Measurements from ENCODE around the gene CNTNAP2. TPM values are rescaled to one million over a fixed set of nuclear protein-coding genes. Genes with fewer than 3 reads are reported as not detected.

The CNTNAP2 gene
- total RNA-seq, 1 experiment from 2014 or later: 64.5 TPM

GRCh38 chr7:147428075-147428474, 1311.5 kb downstream of the CNTNAP2 start:
- H3K4me3 Mint-ChIP-seq: no peak overlapping the region
- H3K27me3 Mint-ChIP-seq (ENCODE audit: low read depth): peaks cover 50% of the 10 kb centered on the region
- DNase-seq: no peak
- Histone ChIP-seq H3K79me1 (ENCODE audit: insufficient read depth, low read depth, low read length, poor library complexity, severe bottlenecking) (no peaks in the 10 kb centered on the region), H3K56ac (ENCODE audit: insufficient read length, low read depth, low read length) (no peak overlapping the region), H4K91ac (ENCODE audit: insufficient read length, low read depth, low read length) (no peak overlapping the region), H2BK5ac (ENCODE audit: insufficient read length, low read length) (no peak overlapping the region), H2BK120ac (ENCODE audit: low read depth, low read length, poor library complexity, severe bottlenecking) (no peak overlapping the region), H3K27me3 (ENCODE audit: insufficient read depth, low read length) (peaks cover 5% of the 10 kb centered on the region; the same call in 1 of the 2 replicates), H2BK15ac (ENCODE audit: low read depth, low read length) (no peak overlapping the region), H3K18ac (ENCODE audit: insufficient read length, low read depth, low read length) (no peak overlapping the region), H3K9me3 (ENCODE audit: control insufficient read depth, low read depth, low read length) (no peaks in the 10 kb centered on the region), H3K23me2 (ENCODE audit: insufficient read length, low read depth, low read length, poor library complexity, severe bottlenecking) (no peaks in the 10 kb centered on the region), H2AK5ac (ENCODE audit: insufficient read length, low read length) (no peak overlapping the region), H2BK12ac (ENCODE audit: insufficient read length, low read depth, low read length) (no peak overlapping the region), H3K14ac (ENCODE audit: insufficient read depth, low read length) (no peak overlapping the region), H3K4me1 (ENCODE audit: insufficient read depth, low read length) (no peaks in the 10 kb centered on the region; the same call in 1 of the 2 replicates), H3K4ac (ENCODE audit: low read depth, low read length) (no peak overlapping the region), H4K5ac (ENCODE audit: insufficient read length, low read depth, low read length) (no peak overlapping the region), H4K8ac (replicated peaks; ENCODE audit: insufficient read length, low read depth, low read length) (no peak overlapping the region), H3K27ac (ENCODE audit: insufficient read length, low read depth, low read length) (no peak overlapping the region), H3K79me2 (ENCODE audit: insufficient read depth, low read length) (no peaks in the 10 kb centered on the region), H4K20me1 (ENCODE audit: control insufficient read depth, insufficient read depth, insufficient read length) (no peaks in the 10 kb centered on the region), H2AFZ (ENCODE audit: low read length) (no peak overlapping the region), H2BK20ac (ENCODE audit: low read depth, low read length, poor library complexity, severe bottlenecking) (no peak overlapping the region), H3K9ac (ENCODE audit: extremely low read depth, insufficient read length, low read length) (no peak overlapping the region), H3K23ac (ENCODE audit: insufficient read length, low read depth, low read length) (no peak overlapping the region), H3T11ph (ENCODE audit: low read length) (no peak overlapping the region), H3K4me2 (ENCODE audit: insufficient read depth, insufficient read length, low read length) (no peak overlapping the region)
- peaks cover 0 to 4% (median 2%) of the 10 kb centered on the region in 3 experiments; a peak in 4 of 7 replicates for H3K36me3 Mint-ChIP-seq (ENCODE audit: insufficient read depth in 1 of 3, low read depth in 3 of 3)
- no CpG with 5 or more reads among the region's 1 CpG for WGBS (ENCODE audit: extremely low coverage, insufficient read length, low lambda C conversion rate)
- H3K4me1 Mint-ChIP-seq: no peaks in the 10 kb centered on the region
- no peak for TF ChIP-seq CTCF (conservative IDR thresholded peaks at IDR 0.05)
- peaks cover 0 to 12% of the 10 kb centered on the region in 2 experiments for H3K9me3 Mint-ChIP-seq
- no peak overlapping the region for H3K27ac Mint-ChIP-seq
